Measurements from ENCODE around the gene CRY1.

CRY1 gene

GRCh38 chr12:106954462-106955376 is 138.6 kb downstream of the CRY1 start:
- H3K4me3 ChIP-seq (ENCODE audit: low read depth, low read length), result peak overlapping the region; percentile 70
- no peak for TF ChIP-seq CTCF (IDR thresholded peaks at IDR 0.05; ENCODE audit: borderline replicate concordance, insufficient read depth, low read depth, low read length)

- no peak overlapping the region for H3K4me3 ChIP-seq (ENCODE audit: low read depth, low read length)
- TF ChIP-seq CTCF (IDR thresholded peaks at IDR 0.05; ENCODE audit: borderline replicate concordance, insufficient read depth, low read depth, low read length), result no peak
Measured at GRCh38 chr12:106953352-106954250, 139.7 kb downstream of the CRY1 start.

- no peak for TF ChIP-seq CTCF (IDR thresholded peaks at IDR 0.05; ENCODE audit: borderline replicate concordance, insufficient read depth, low read depth, low read length)
- H3K4me3 ChIP-seq (ENCODE audit: low read depth, low read length), result no peak overlapping the region
Measured at GRCh38 chr12:106950591-106950990, 142.8 kb downstream of the CRY1 start.

- no peak for TF ChIP-seq CTCF (IDR thresholded peaks at IDR 0.05; ENCODE audit: borderline replicate concordance, insufficient read depth, low read depth, low read length)
- no peak overlapping the region for H3K4me3 ChIP-seq (ENCODE audit: low read depth, low read length)
Measured at GRCh38 chr12:106947461-106947860, 145.9 kb downstream of the CRY1 start.

GRCh38 chr12:106945261-106945851 is 148.0 kb downstream of the CRY1 start:
- H3K4me3 ChIP-seq (ENCODE audit: low read depth, low read length), result no peak overlapping the region
- TF ChIP-seq CTCF (IDR thresholded peaks at IDR 0.05; ENCODE audit: borderline replicate concordance, insufficient read depth, low read depth, low read length), result no peak

GRCh38 chr12:106942775-106943174 is 150.6 kb downstream of the CRY1 start:
- TF ChIP-seq CTCF (IDR thresholded peaks at IDR 0.05; ENCODE audit: borderline replicate concordance, insufficient read depth, low read depth, low read length), result no peak

More at GRCh38 chr12:106942775-106943174, 150.6 kb downstream of the CRY1 start:
- H3K4me3 ChIP-seq (ENCODE audit: low read depth, low read length), result no peak overlapping the region
